Fibroblast of villous mesenchyme (primary cell): ENCODE results near the gene TTBK1. TPM values are rescaled to one million over a fixed set of nuclear protein-coding genes. Genes with fewer than 3 reads are reported as not detected.

Experiments used
- DNase-seq: peaks from one replicate; pipeline ENCODE4 v3.0.0-alpha.2; 2010; ENCODE audit warnings: low read depth
- H3K4me3 ChIP-seq: 2 replicates; pipeline ENCODE4 v1.5.1; 2011; ENCODE audit warnings: low read depth, mild to moderate bottlenecking, low read length
- total RNA-seq: library from RNA; depleted of rRNA; stranded (reverse); fragments of >200 nt; gene quantifications from 2 replicates; pipeline ENCODE4 v1.2.3, GENCODE V29; 2012
- TF ChIP-seq, protein P1 (sequence below): IDR thresholded peaks from 2 replicates; pipeline ENCODE4 v1.5.1; 2012; ENCODE audit warnings: low read depth, mild to moderate bottlenecking, low read length; ENCODE audit not compliant: insufficient read depth

Gene TTBK1
- total RNA-seq, 1 donor, result not detected

- no peak overlapping the region for H3K4me3 ChIP-seq
- TF ChIP-seq, protein P1, sequence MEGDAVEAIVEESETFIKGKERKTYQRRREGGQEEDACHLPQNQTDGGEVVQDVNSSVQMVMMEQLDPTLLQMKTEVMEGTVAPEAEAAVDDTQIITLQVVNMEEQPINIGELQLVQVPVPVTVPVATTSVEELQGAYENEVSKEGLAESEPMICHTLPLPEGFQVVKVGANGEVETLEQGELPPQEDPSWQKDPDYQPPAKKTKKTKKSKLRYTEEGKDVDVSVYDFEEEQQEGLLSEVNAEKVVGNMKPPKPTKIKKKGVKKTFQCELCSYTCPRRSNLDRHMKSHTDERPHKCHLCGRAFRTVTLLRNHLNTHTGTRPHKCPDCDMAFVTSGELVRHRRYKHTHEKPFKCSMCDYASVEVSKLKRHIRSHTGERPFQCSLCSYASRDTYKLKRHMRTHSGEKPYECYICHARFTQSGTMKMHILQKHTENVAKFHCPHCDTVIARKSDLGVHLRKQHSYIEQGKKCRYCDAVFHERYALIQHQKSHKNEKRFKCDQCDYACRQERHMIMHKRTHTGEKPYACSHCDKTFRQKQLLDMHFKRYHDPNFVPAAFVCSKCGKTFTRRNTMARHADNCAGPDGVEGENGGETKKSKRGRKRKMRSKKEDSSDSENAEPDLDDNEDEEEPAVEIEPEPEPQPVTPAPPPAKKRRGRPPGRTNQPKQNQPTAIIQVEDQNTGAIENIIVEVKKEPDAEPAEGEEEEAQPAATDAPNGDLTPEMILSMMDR, result no peak
- no peak for DNase-seq
Observed at GRCh38 chr6:43276577-43277305, 33.5 kb downstream of the TTBK1 start.

- H3K4me3 ChIP-seq, result no peak overlapping the region
- TF ChIP-seq, protein P1, result no peak
- no peak for DNase-seq
Observed at GRCh38 chr6:43277306-43277642, 34.0 kb downstream of the TTBK1 start.

- no peak for DNase-seq
- TF ChIP-seq, protein P1, result no peak
- H3K4me3 ChIP-seq, result no peak overlapping the region
Observed at GRCh38 chr6:43277643-43278523, 34.6 kb downstream of the TTBK1 start.

- H3K4me3 ChIP-seq, result no peak overlapping the region
- DNase-seq, result no peak
- TF ChIP-seq, protein P1, result no peak
Observed at GRCh38 chr6:43278524-43279078, 35.3 kb downstream of the TTBK1 start.

DNA sequence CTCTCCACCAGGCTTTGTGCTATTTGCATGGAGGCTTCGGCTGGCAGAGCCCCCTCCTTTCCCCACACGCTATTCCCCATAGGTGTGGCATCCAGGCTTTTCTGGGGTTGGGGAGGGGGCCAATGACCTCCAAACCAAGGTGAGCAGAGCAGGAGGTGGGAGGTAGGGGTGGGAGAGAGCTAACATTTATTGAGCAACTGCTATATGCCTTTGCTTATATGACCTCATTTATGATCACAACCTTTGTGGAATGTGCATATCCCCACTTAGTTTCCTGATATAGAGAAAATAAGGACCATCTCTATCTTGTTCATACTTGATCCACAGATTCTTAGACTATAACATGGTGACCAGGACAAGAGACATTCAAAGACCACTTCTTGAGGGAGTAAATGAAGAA is 37.0 kb downstream of the TTBK1 start:
- DNase-seq, result no peak
- TF ChIP-seq, protein P1, result no peak
- H3K4me3 ChIP-seq, result no peak overlapping the region

DNA sequence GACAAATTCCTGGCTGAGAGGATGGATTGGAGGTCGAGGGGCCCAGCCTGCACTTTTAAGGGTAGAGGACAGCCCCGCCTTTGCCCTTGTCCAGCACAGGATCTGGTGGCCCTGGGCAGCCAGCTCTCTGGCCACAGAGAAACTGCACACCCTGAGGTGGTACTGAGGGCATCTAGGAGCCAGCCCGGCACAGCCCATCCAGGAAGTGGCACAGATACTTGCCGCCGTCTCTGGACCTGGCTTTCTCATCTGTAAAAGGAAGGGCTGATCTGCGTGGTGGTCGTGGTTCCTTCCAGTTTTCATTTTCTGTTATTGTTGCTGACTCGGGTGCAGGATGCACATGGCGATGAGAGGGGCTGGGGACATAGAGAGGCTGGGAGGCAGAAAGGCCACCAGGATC is 38.8 kb downstream of the TTBK1 start:
- DNase-seq, result no peak
- H3K4me3 ChIP-seq, result no peak overlapping the region
- TF ChIP-seq, protein P1, result no peak
